Brain pericyte (primary cell): ENCODE data around the gene UGT2B7.

ENCODE experiments used
- DNase-seq: peaks from one replicate; pipeline ENCODE4 v3.0.0-alpha.2; 2012; ENCODE audit warnings: low read depth, low spot score

UGT2B7 gene

DNA sequence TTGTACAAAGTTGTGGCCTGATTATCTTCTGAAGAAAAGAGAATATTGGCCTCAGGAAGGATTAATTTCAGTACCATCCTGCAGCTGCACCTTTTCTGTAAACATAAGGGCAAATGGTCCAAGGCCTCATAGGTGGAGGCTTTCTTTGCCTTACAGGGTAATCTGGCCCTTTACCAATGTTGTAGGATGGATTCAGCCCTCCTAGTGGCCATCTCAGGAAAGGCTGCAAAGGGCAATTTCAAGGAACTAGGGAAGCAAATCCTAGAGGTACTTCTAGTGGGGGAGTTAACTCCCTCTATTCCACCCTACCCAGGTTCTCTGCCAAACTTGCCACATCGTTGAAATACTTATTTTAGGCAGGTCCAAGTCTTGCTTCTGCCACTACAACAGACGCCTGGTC is 60.6 kb downstream of the UGT2B7 start:
- no peak for DNase-seq
